Type B pancreatic cell (in vitro differentiated cells): Measurements from ENCODE around the gene HEATR9. TPM values are rescaled to one million over a fixed set of nuclear protein-coding genes. Genes with fewer than 3 reads are reported as not detected.

ENCODE experiments used
- DNase-seq: peaks from one replicate; pipeline ENCODE4 v3.0.0; 2021; ENCODE audit warnings: mixed read lengths; ENCODE audit not compliant: unreplicated experiment; ENCODE audit errors: extremely low spot score
- H3K27ac Mint-ChIP-seq: 2 replicates; pipeline ENCODE4 v1.8.0; 2021; ENCODE audit warnings: mild to moderate bottlenecking, mixed read lengths
- H3K27me3 Mint-ChIP-seq: 2 replicates; pipeline ENCODE4 v1.8.0; 2021; ENCODE audit warnings: mixed read lengths
- H3K36me3 Mint-ChIP-seq: 2 replicates; pipeline ENCODE4 v1.8.0; 2021; ENCODE audit warnings: mixed read lengths
- H3K4me1 Mint-ChIP-seq: one replicate; pipeline ENCODE4 v1.8.0; 2021; ENCODE audit warnings: mixed read lengths; ENCODE audit not compliant: unreplicated experiment
- H3K4me3 Mint-ChIP-seq: 2 replicates; pipeline ENCODE4 v1.8.0; 2021; ENCODE audit warnings: mild to moderate bottlenecking, mixed read lengths
- H3K9me3 Mint-ChIP-seq: 2 replicates; pipeline ENCODE4 v1.8.0; 2021; ENCODE audit warnings: mixed read lengths
- CTCF ChIP-seq: fragments of 200-600 bp; sonication (generic); conservative IDR thresholded peaks from 2 replicates; pipeline ENCODE4 v1.5.0; 2021; ENCODE audit warnings: antibody characterized with exemption, mild to moderate bottlenecking
- total RNA-seq: library from RNA; stranded (reverse); gene quantifications from 2 replicates; pipeline ENCODE4 v1.2.1, GENCODE V29; 2021; ENCODE audit warnings: low replicate concordance

The HEATR9 gene
- total RNA-seq, 1 donor from 2014 or later, result not detected

GRCh38 chr17:35892091-35893035, 23.7 kb upstream of the HEATR9 start:
- Mint-ChIP-seq H3K4me3 (no peak overlapping the region), H3K27me3 (no peaks in the 10 kb centered on the region), H3K4me1 (peaks cover 39% of the 10 kb centered on the region), H3K27ac (no peak overlapping the region), H3K36me3 (no peaks in the 10 kb centered on the region), H3K9me3 (no peaks in the 10 kb centered on the region)
- DNase-seq, result no peak
- TF ChIP-seq CTCF, result no peak

- peaks cover 39% of the 10 kb centered on the region for H3K4me1 Mint-ChIP-seq
- no peak overlapping the region for H3K27ac Mint-ChIP-seq
- no peak for DNase-seq
- H3K27me3 Mint-ChIP-seq, result no peaks in the 10 kb centered on the region
- TF ChIP-seq CTCF, result no peak
- no peaks in the 10 kb centered on the region for H3K9me3 Mint-ChIP-seq
- H3K36me3 Mint-ChIP-seq, result no peaks in the 10 kb centered on the region
- H3K4me3 Mint-ChIP-seq, result peak overlapping the region; percentile 52
These were observed 22.6 kb upstream of the HEATR9 start for GRCh38 chr17:35891269-35891668.

- H3K27ac Mint-ChIP-seq, result peak overlapping the region; percentile 29
- no peaks in the 10 kb centered on the region for H3K9me3 Mint-ChIP-seq
- peaks cover 39% of the 10 kb centered on the region for H3K4me1 Mint-ChIP-seq
- H3K27me3 Mint-ChIP-seq, result no peaks in the 10 kb centered on the region
- H3K4me3 Mint-ChIP-seq, result peak overlapping the region; percentile 52
- DNase-seq, result no peak
- H3K36me3 Mint-ChIP-seq, result no peaks in the 10 kb centered on the region
- TF ChIP-seq CTCF, result no peak
These were observed 22.1 kb upstream of the HEATR9 start for GRCh38 chr17:35890774-35891155.

- peaks cover 39% of the 10 kb centered on the region for H3K4me1 Mint-ChIP-seq
- no peak for TF ChIP-seq CTCF
- H3K36me3 Mint-ChIP-seq, result no peaks in the 10 kb centered on the region
- DNase-seq, result no peak
- H3K27me3 Mint-ChIP-seq, result no peaks in the 10 kb centered on the region
- no peaks in the 10 kb centered on the region for H3K9me3 Mint-ChIP-seq
- peak overlapping the region; percentile 81 for H3K27ac Mint-ChIP-seq
- H3K4me3 Mint-ChIP-seq, result peak overlapping the region; percentile 17
These were observed 21.4 kb upstream of the HEATR9 start for GRCh38 chr17:35889818-35890773.

- peaks cover 38% of the 10 kb centered on the region for H3K4me1 Mint-ChIP-seq
- H3K36me3 Mint-ChIP-seq, result no peaks in the 10 kb centered on the region
- no peak for DNase-seq
- no peaks in the 10 kb centered on the region for H3K27me3 Mint-ChIP-seq
- no peak overlapping the region for H3K4me3 Mint-ChIP-seq
- TF ChIP-seq CTCF, result no peak
- H3K9me3 Mint-ChIP-seq, result no peaks in the 10 kb centered on the region
- no peak overlapping the region for H3K27ac Mint-ChIP-seq
These were observed 20.6 kb upstream of the HEATR9 start for GRCh38 chr17:35889241-35889640.
